Peyer's patch (tissue), 4 donors: ENCODE data around the gene PHC2. TPM values are rescaled to one million over a fixed set of nuclear protein-coding genes. Genes with fewer than 3 reads are reported as not detected.

Source experiments
- DNase-seq, 3 donors: peaks; one replicate each; pipeline ENCODE4 v3.0.0-alpha.2; 2017 to 2019
- H3K27ac ChIP-seq, 4 donors: fragments of 200-600 bp; sonication (generic); one replicate each; pipeline ENCODE4 v1.5.1; 2016 to 2019
- H3K27me3 ChIP-seq, 2 donors: fragments of 200-600 bp; sonication (generic); one replicate each; pipeline ENCODE4 v1.5.1; 2019
- H3K36me3 ChIP-seq, 3 donors: fragments of 200-600 bp; sonication (generic); one replicate each; pipeline ENCODE4 v1.5.1; 2016 to 2019
- H3K4me1 ChIP-seq, 4 donors: fragments of 200-600 bp; sonication (generic); one replicate each; pipeline ENCODE4 v1.5.1; 2016 to 2019
- H3K4me3 ChIP-seq, 4 donors: fragments of 200-600 bp; sonication (generic); 1 replicate in 3 of 4; 2 replicates in 1 of 4; pipeline ENCODE4 v1.5.1; 2016 to 2019; ENCODE audit warnings: mild to moderate bottlenecking in 1 of 4
- H3K9me3 ChIP-seq, 4 donors: fragments of 200-600 bp; sonication (generic); one replicate each; pipeline ENCODE4 v1.5.1; 2016 to 2019; ENCODE audit warnings: mild to moderate bottlenecking in 1 of 4
- POLR2A ChIP-seq, 2 donors: fragments of 450-650 bp; IDR thresholded peaks; one replicate each; pipeline ENCODE4 v1.5.1; 2017; ENCODE audit warnings: antibody characterized with exemption in 2 of 2, mild to moderate bottlenecking in 2 of 2, moderate library complexity in 2 of 2
- total RNA-seq, 4 donors: library from RNA; depleted of rRNA; stranded (reverse); fragments of >200 nt; gene quantifications; one replicate each; pipeline ENCODE4 v1.1.0, GENCODE V29; 2016
- TF ChIP-seq, protein P1 (sequence below), 6 experiments: fragments of 450-650 bp in 4 of 6; fragments of 200-600 bp in 2 of 6; sonication (generic) in 1 of 6; IDR thresholded peaks; one replicate each; pipeline ENCODE4 v1.5.1; 2017 to 2019; ENCODE audit warnings: antibody characterized with exemption in 6 of 6, mild to moderate bottlenecking in 3 of 6, moderate library complexity in 1 of 6

PHC2 gene, protein sequence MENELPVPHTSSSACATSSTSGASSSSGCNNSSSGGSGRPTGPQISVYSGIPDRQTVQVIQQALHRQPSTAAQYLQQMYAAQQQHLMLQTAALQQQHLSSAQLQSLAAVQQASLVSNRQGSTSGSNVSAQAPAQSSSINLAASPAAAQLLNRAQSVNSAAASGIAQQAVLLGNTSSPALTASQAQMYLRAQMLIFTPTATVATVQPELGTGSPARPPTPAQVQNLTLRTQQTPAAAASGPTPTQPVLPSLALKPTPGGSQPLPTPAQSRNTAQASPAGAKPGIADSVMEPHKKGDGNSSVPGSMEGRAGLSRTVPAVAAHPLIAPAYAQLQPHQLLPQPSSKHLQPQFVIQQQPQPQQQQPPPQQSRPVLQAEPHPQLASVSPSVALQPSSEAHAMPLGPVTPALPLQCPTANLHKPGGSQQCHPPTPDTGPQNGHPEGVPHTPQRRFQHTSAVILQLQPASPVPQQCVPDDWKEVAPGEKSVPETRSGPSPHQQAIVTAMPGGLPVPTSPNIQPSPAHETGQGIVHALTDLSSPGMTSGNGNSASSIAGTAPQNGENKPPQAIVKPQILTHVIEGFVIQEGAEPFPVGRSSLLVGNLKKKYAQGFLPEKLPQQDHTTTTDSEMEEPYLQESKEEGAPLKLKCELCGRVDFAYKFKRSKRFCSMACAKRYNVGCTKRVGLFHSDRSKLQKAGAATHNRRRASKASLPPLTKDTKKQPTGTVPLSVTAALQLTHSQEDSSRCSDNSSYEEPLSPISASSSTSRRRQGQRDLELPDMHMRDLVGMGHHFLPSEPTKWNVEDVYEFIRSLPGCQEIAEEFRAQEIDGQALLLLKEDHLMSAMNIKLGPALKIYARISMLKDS
- total RNA-seq = 10 to 100 TPM; 50.3 to 71.1 (median 65.9) TPM

DNA sequence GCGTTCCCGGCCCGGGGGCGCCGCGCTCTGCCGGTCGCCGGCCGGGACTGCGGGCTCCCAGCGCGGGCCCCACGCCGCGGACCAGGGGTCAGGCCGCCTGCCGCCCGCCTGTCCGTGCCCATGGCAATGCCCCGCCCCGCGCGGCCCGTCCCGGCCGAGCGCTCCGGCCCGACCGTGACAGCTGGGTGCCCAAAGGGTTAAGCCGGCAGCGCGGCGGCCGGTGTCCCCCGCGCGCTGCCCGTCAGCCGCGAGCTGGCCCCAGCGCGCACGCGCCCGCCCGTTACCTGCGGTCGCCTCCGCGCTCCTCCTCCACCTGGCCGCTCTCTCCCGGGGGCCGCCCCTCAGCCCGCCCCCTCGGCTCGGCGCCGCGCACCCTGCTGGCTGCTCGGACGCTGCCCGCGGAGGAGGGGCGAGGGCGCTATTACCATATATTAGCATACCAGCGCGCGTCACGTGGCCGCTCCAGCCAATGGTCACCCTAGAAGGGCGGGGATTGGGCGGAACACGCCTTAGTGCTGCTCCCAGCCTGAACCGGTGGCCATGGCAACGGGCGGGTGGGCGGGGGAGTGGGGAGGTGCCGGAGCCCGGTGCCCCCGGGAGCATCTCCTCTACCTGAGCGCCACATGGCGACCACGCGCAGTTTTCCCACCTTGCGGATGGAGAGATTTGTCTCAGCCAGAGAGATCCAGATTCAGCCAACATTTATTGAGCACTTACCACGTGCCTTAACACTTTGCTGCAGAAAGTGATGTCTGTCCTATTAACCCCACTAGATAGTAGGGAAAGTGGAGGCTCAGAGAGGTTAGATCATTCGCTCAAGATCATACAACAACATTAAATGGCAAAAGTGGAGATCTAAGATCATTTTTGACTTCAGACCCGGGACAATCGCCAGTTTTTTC lies at the start of gene PHC2:
Gene PHC2, minus strand, starts transcription at position 404 of the 902 bp plus-strand sequence. CDS start 55,556 bp downstream, outside the sequence.
- no peak for TF ChIP-seq POLR2A (IDR thresholded peaks at IDR 0.05)
- TF ChIP-seq, protein P1, sequence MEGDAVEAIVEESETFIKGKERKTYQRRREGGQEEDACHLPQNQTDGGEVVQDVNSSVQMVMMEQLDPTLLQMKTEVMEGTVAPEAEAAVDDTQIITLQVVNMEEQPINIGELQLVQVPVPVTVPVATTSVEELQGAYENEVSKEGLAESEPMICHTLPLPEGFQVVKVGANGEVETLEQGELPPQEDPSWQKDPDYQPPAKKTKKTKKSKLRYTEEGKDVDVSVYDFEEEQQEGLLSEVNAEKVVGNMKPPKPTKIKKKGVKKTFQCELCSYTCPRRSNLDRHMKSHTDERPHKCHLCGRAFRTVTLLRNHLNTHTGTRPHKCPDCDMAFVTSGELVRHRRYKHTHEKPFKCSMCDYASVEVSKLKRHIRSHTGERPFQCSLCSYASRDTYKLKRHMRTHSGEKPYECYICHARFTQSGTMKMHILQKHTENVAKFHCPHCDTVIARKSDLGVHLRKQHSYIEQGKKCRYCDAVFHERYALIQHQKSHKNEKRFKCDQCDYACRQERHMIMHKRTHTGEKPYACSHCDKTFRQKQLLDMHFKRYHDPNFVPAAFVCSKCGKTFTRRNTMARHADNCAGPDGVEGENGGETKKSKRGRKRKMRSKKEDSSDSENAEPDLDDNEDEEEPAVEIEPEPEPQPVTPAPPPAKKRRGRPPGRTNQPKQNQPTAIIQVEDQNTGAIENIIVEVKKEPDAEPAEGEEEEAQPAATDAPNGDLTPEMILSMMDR (IDR thresholded peaks at IDR 0.05) = peak in 5 of 6 experiments; percentile 18 to 46 (median 33)
- Histone ChIP-seq H3K9me3 (no peaks in the 10 kb centered on the region), H3K4me1 (peaks cover 0 to 8% (median 4%) of the 10 kb centered on the region in 4 donors), H3K27me3 (no peaks in the 10 kb centered on the region), H3K36me3 (no peaks in the 10 kb centered on the region), H3K27ac (peak within 1 kb of the TSS in 3 of 4 donors; percentile 53 to 82 (median 69)), H3K4me3 (peak within 1 kb of the TSS; percentile 48 to 90 (median 84))
- peak; percentile 95 to 98 (median 97) for DNase-seq

DNA sequence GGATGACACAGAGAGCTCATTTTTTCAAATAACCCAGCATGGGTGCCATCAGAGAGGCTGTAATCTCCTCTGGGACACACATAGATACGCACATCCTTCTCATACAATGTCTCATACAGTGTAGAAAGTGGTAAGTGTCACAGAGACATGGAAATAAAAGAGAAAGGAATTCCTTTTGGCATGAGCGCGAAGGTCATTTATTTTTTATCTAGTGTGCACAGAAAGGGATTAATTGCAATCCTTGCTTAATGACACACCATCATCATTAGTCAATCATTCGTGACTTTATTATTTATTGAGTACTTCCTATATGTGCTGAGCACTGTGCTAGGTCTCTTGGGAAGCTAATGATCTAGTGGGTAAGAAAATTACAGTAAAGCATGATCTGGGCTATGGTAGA lies 46.6 kb upstream of the PHC2 start:
- H3K27ac ChIP-seq = no peak overlapping the region
- TF ChIP-seq, protein P1 (IDR thresholded peaks at IDR 0.05) = no peak
- no peak for TF ChIP-seq POLR2A (IDR thresholded peaks at IDR 0.05)
- peaks cover 0 to 8% (median 0%) of the 10 kb centered on the region in 4 donors for H3K4me1 ChIP-seq
- no peaks in the 10 kb centered on the region for H3K9me3 ChIP-seq
- no peak for DNase-seq
- H3K36me3 ChIP-seq = peaks cover 0 to 12% (median 0%) of the 10 kb centered on the region in 3 donors
- no peaks in the 10 kb centered on the region for H3K27me3 ChIP-seq
- no peak overlapping the region for H3K4me3 ChIP-seq

DNA sequence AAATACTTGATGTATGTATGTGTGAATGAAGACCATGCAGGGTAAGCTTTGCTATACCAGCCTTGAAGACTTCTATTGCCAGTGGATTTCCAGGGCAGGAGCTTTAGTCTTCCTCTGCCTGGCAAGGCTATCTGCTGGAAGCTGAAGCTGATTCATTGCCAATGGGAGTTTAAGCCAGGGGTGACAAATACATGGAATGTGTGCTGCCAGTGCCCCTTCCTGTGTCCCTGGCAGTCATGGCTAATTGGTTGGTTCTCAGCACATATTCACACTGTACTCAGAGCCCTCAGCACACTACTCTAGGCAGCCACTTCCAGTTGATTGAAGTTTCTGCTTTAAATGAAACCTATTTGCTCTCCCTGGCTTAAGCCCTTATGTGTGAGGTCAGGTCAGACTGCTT lies 43.0 kb upstream of the PHC2 start:
- no peaks in the 10 kb centered on the region for H3K27me3 ChIP-seq

DNA sequence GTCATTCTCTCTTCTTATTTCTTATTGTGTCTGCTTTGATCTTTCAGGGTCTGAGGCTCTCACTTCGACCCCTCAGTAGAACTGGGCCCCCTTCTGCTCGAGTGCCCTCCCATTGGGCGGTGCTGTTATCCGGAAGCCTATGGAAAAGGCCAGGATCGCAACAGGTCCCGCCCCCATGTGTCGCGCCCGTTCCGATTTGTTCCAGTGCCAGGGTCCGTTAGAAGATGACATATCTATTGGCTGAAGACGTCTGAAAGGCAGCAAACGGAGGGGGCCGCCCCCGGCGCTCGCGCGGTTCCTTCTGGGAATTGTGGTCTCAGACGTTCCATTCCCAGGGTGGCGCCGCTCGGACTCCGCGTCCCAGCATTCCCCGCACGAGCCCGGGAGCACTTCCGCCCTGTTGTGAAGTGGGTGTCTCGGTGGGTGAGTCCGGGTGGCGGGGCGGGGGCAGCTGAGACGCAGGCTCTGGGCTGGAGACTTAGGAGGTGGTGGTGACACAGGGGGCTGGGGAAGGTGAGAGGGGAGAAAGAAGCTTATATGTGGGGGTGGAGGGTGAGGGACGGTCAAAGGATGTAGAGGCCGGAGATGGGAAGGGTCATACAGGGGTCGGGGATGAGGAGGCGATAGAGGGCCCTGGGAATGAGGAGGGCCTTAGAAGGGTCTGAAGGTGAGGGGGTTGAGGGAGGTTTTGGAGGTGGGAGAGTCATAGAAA lies 41.5 kb upstream of the PHC2 start, which contains the start of gene ZSCAN20:
Gene ZSCAN20, plus strand, starts transcription at position 377 of the 712 bp plus-strand sequence. CDS start 6,644 bp downstream, outside the sequence.
- Histone ChIP-seq H3K4me1 (peaks cover 0 to 15% (median 1%) of the 10 kb centered on the region in 4 donors), H3K27me3 (no peaks in the 10 kb centered on the region), H3K9me3 (no peaks in the 10 kb centered on the region), H3K27ac (peak within 1 kb of the TSS; percentile 68 to 70 (median 68)), H3K4me3 (peak within 1 kb of the TSS; percentile 48 to 68 (median 59)), H3K36me3 (no peaks in the 10 kb centered on the region)
- TF ChIP-seq, protein P1 (IDR thresholded peaks at IDR 0.05) = no peak
- no peak for TF ChIP-seq POLR2A (IDR thresholded peaks at IDR 0.05)
- DNase-seq = peak; percentile 93 to 98 (median 97)

More for the DNA sequence above, 43.0 kb upstream of the PHC2 start:
- Histone ChIP-seq H3K36me3 (no peaks in the 10 kb centered on the region), H3K9me3 (no peaks in the 10 kb centered on the region), H3K4me1 (peaks cover 0 to 15% (median 1%) of the 10 kb centered on the region in 4 donors), H3K4me3 (no peak overlapping the region), H3K27ac (no peak overlapping the region)
- TF ChIP-seq, protein P1 (IDR thresholded peaks at IDR 0.05) = no peak
- TF ChIP-seq POLR2A (IDR thresholded peaks at IDR 0.05) = no peak
- DNase-seq = no peak
